ENCODE data around the gene COL20A1. TPM values are rescaled to one million over a fixed set of nuclear protein-coding genes. Genes with fewer than 3 reads are reported as not detected.

COL20A1 gene
- total and polyA plus RNA-seq, 9 donors = 0.10 to 0.54 (median 0.25) TPM; not detected in 5

GRCh38 chr20:63351811-63352591, 59.0 kb downstream of the COL20A1 start:
- no peaks in the 10 kb centered on the region for H3K9me3 ChIP-seq
- H3K4me3 ChIP-seq = no peak overlapping the region
- TF ChIP-seq POLR2A (IDR thresholded peaks at IDR 0.05) (no peak), EP300 (IDR thresholded peaks at IDR 0.05) (no peak), CTCF (IDR thresholded peaks at IDR 0.05) (no peak)
- 21 to 29% (median 25%) methylated on average over 27 to 28 of the region's 28 CpGs for WGBS, 3 donors
- no peaks in the 10 kb centered on the region for H3K27me3 ChIP-seq
- no peak overlapping the region for H3K27ac ChIP-seq
- H3K36me3 ChIP-seq = no peaks in the 10 kb centered on the region
- peak in 1 of 5 donors; percentile 58 for DNase-seq
- intact Hi-C loops (cut with DNase I) = no loop called here
- H3K4me1 ChIP-seq (ENCODE audit: insufficient read depth) = no peaks in the 10 kb centered on the region

- no peak for TF ChIP-seq CTCF (IDR thresholded peaks at IDR 0.05)
- TF ChIP-seq POLR2A (IDR thresholded peaks at IDR 0.05) = no peak
- intact Hi-C loops (cut with DNase I) = no loop called here
- Histone ChIP-seq H3K27ac (no peak overlapping the region), H3K4me3 (no peak overlapping the region), H3K27me3 (no peaks in the 10 kb centered on the region), H3K4me1 (ENCODE audit: insufficient read depth) (no peaks in the 10 kb centered on the region), H3K9me3 (no peaks in the 10 kb centered on the region), H3K36me3 (no peaks in the 10 kb centered on the region)
- 25 to 52% (median 29%) methylated on average over 7 to 12 of the region's 12 CpGs for WGBS, 3 donors
- no peak for DNase-seq
These were observed 59.8 kb downstream of the COL20A1 start for GRCh38 chr20:63352811-63353221.

- H3K27me3 ChIP-seq = no peaks in the 10 kb centered on the region
- TF ChIP-seq POLR2A (IDR thresholded peaks at IDR 0.05) = no peak
- no peak for TF ChIP-seq CTCF (IDR thresholded peaks at IDR 0.05)
- no peak for TF ChIP-seq EP300 (IDR thresholded peaks at IDR 0.05)
- DNase-seq = no peak
- intact Hi-C loops (cut with DNase I) = no loop called here
- H3K36me3 ChIP-seq = no peaks in the 10 kb centered on the region
- H3K4me1 ChIP-seq (ENCODE audit: insufficient read depth) = no peaks in the 10 kb centered on the region
- H3K27ac ChIP-seq = no peak overlapping the region
- 82 to 87% (median 83%) methylated on average over 25 of the region's 25 CpGs for WGBS, 3 donors
- no peaks in the 10 kb centered on the region for H3K9me3 ChIP-seq
- no peak overlapping the region for H3K4me3 ChIP-seq
These were observed 61.8 kb downstream of the COL20A1 start for GRCh38 chr20:63354636-63355350.

- H3K4me3 ChIP-seq = no peak overlapping the region
- no peaks in the 10 kb centered on the region for H3K9me3 ChIP-seq
- DNase-seq = no peak
- H3K27ac ChIP-seq = no peak overlapping the region
- H3K4me1 ChIP-seq (ENCODE audit: insufficient read depth) = no peaks in the 10 kb centered on the region
- WGBS, 3 donors = 83 to 93% (median 89%) methylated on average over 4 to 11 of the region's 11 CpGs
- intact Hi-C loops (cut with DNase I) = no loop called here
- H3K36me3 ChIP-seq = no peaks in the 10 kb centered on the region
- H3K27me3 ChIP-seq = no peaks in the 10 kb centered on the region
- no peak for TF ChIP-seq POLR2A (IDR thresholded peaks at IDR 0.05)
These were observed 62.9 kb downstream of the COL20A1 start for GRCh38 chr20:63355781-63356295.
